Peyer's patch (tissue), 4 donors: ENCODE data around the gene ZC3H4. TPM values are rescaled to one million over a fixed set of nuclear protein-coding genes. Genes with fewer than 3 reads are reported as not detected.

Source experiments
- DNase-seq, 3 donors: peaks; one replicate each; pipeline ENCODE4 v3.0.0-alpha.2; 2017 to 2019
- H3K27ac ChIP-seq, 4 donors: fragments of 200-600 bp; sonication (generic); one replicate each; pipeline ENCODE4 v1.5.1; 2016 to 2019
- H3K27me3 ChIP-seq, 2 donors: fragments of 200-600 bp; sonication (generic); one replicate each; pipeline ENCODE4 v1.5.1; 2019
- H3K36me3 ChIP-seq, 3 donors: fragments of 200-600 bp; sonication (generic); one replicate each; pipeline ENCODE4 v1.5.1; 2016 to 2019
- H3K4me1 ChIP-seq, 4 donors: fragments of 200-600 bp; sonication (generic); one replicate each; pipeline ENCODE4 v1.5.1; 2016 to 2019
- H3K4me3 ChIP-seq, 4 donors: fragments of 200-600 bp; sonication (generic); 1 replicate in 3 of 4; 2 replicates in 1 of 4; pipeline ENCODE4 v1.5.1; 2016 to 2019; ENCODE audit warnings: mild to moderate bottlenecking in 1 of 4
- H3K9me3 ChIP-seq, 4 donors: fragments of 200-600 bp; sonication (generic); one replicate each; pipeline ENCODE4 v1.5.1; 2016 to 2019; ENCODE audit warnings: mild to moderate bottlenecking in 1 of 4
- POLR2A ChIP-seq, 2 donors: fragments of 450-650 bp; IDR thresholded peaks; one replicate each; pipeline ENCODE4 v1.5.1; 2017; ENCODE audit warnings: antibody characterized with exemption in 2 of 2, mild to moderate bottlenecking in 2 of 2, moderate library complexity in 2 of 2
- total RNA-seq, 4 donors: library from RNA; depleted of rRNA; stranded (reverse); fragments of >200 nt; gene quantifications; one replicate each; pipeline ENCODE4 v1.1.0, GENCODE V29; 2016
- TF ChIP-seq, protein P1 (sequence below), 6 experiments: fragments of 450-650 bp in 4 of 6; fragments of 200-600 bp in 2 of 6; sonication (generic) in 1 of 6; IDR thresholded peaks; one replicate each; pipeline ENCODE4 v1.5.1; 2017 to 2019; ENCODE audit warnings: antibody characterized with exemption in 6 of 6, mild to moderate bottlenecking in 3 of 6, moderate library complexity in 1 of 6

ZC3H4 gene
- total RNA-seq, 4 donors from 2014 or later, result 24.7 to 61.9 (median 42.4) TPM

DNA sequence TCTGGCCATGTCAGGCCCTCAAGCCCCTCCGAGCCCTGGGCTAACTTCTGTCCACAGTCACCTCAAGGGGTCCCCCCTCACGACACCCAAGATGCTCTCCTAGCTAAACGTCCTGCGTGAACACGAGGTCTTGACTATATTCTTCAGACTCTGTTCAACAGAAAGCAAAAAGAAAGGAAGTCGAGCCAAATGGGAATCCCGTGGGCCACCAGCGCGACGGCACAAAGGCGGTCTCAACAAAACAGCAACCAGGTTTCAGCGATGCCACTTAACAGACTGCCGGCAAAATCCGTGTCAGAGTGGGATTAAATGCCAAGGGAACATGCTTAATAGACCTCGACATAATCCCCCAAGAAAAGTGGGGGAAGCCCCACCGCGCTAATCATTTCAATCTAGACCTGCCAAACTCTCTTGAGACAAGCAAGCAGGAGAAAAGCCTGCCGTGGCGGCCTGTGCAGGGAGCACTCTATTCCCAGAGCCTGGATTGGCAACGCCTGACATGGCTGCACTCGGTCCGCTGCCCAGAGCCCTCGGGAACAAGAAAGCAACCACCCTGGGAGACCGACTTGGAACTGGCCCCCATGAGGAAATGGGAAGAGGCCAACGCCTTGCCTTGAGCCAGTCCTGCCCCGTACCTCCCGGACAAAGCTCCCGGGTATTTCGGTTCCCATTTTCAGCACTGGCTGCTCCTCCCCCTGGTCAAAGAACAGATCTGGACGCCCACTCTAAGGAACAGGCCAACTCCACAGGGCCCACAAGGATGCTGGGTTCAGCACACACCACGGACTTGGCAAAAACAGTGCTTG is 16.0 kb downstream of the ZC3H4 start:
- H3K4me3 ChIP-seq, result no peak overlapping the region

DNA sequence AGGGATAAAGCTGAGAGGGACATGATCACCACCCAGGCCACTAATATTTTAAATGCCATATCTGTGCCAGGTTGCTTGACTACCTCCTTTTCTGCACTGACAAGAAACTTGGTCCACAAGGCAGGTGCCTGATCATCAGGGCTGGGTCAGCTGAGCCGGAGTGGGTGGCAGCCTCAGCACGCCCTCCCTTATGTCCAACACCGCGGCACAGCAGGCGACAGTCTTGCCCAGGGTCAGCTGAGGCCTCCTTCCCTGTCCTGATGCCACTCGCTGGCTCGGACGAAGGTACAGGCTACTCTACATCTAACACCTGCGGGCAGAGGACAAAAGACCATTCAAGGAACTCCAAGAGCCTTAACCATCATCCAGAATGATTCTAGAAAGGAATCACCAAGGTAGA is 16.9 kb downstream of the ZC3H4 start:
- Histone ChIP-seq H3K27me3 (no peaks in the 10 kb centered on the region), H3K4me1 (peaks cover 11 to 48% (median 17%) of the 10 kb centered on the region in 4 donors), H3K4me3 (peak overlapping the region in 1 of 4 donors; percentile 27), H3K27ac (peak overlapping the region in 3 of 4 donors; percentile 87 to 98 (median 92)), H3K36me3 (peaks cover 0 to 25% (median 0%) of the 10 kb centered on the region in 3 donors), H3K9me3 (no peaks in the 10 kb centered on the region)
- DNase-seq, result peak in 2 of 3 donors; percentile 59 to 70
- TF ChIP-seq, protein P1, sequence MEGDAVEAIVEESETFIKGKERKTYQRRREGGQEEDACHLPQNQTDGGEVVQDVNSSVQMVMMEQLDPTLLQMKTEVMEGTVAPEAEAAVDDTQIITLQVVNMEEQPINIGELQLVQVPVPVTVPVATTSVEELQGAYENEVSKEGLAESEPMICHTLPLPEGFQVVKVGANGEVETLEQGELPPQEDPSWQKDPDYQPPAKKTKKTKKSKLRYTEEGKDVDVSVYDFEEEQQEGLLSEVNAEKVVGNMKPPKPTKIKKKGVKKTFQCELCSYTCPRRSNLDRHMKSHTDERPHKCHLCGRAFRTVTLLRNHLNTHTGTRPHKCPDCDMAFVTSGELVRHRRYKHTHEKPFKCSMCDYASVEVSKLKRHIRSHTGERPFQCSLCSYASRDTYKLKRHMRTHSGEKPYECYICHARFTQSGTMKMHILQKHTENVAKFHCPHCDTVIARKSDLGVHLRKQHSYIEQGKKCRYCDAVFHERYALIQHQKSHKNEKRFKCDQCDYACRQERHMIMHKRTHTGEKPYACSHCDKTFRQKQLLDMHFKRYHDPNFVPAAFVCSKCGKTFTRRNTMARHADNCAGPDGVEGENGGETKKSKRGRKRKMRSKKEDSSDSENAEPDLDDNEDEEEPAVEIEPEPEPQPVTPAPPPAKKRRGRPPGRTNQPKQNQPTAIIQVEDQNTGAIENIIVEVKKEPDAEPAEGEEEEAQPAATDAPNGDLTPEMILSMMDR (IDR thresholded peaks at IDR 0.05), result no peak
- no peak for TF ChIP-seq POLR2A (IDR thresholded peaks at IDR 0.05)

More for the DNA sequence above, 16.0 kb downstream of the ZC3H4 start:
- Histone ChIP-seq H3K27me3 (no peaks in the 10 kb centered on the region), H3K9me3 (no peaks in the 10 kb centered on the region), H3K36me3 (peaks cover 0 to 17% (median 0%) of the 10 kb centered on the region in 3 donors), H3K4me1 (peaks cover 11 to 53% (median 17%) of the 10 kb centered on the region in 4 donors), H3K27ac (peak overlapping the region; percentile 19 to 98 (median 90))
- TF ChIP-seq POLR2A (IDR thresholded peaks at IDR 0.05), result no peak
- no peak for DNase-seq

DNA sequence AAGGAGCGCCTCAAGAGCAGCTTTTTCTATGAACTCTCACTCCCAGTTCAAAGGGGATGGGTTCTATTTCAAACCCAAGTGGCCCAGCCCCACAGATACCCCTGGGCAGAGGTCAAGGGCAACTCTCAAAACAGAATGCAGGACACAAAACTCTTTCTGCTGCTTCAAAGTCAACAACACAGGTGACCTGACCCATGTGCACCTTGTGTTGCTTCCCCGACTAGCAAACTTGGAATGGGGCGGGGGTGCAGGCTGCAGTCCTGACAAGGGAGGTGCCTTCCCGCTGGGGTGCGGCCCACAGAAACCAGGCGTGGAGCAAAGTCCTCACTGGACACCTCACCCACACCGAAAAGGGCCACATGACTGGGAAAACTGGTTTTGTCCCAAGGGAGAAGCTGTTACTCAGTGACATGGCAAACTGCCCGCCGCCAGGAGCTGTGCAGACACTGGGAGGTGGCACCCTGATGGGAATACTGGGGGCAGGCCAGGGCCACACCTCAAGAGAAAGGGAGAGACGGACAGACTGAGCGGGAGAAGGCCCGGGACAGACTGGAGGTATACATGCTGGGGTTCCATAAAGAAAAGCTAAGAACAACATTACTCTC is 17.4 kb downstream of the ZC3H4 start:
- peak in 2 of 3 donors; percentile 95 to 97 for DNase-seq
- H3K4me1 ChIP-seq, result peaks cover 11 to 48% (median 17%) of the 10 kb centered on the region in 4 donors
- TF ChIP-seq, protein P1 (IDR thresholded peaks at IDR 0.05), result peak in 3 of 6 experiments; percentile 21 to 34 (median 26)
- peak; percentile 77 to 93 for TF ChIP-seq POLR2A (IDR thresholded peaks at IDR 0.05)
- H3K9me3 ChIP-seq, result no peaks in the 10 kb centered on the region
- no peaks in the 10 kb centered on the region for H3K27me3 ChIP-seq
- peak overlapping the region in 1 of 4 donors; percentile 27 for H3K4me3 ChIP-seq
- H3K36me3 ChIP-seq, result peaks cover 0 to 27% (median 0%) of the 10 kb centered on the region in 3 donors
- peak overlapping the region; percentile 75 to 98 (median 90) for H3K27ac ChIP-seq

DNA sequence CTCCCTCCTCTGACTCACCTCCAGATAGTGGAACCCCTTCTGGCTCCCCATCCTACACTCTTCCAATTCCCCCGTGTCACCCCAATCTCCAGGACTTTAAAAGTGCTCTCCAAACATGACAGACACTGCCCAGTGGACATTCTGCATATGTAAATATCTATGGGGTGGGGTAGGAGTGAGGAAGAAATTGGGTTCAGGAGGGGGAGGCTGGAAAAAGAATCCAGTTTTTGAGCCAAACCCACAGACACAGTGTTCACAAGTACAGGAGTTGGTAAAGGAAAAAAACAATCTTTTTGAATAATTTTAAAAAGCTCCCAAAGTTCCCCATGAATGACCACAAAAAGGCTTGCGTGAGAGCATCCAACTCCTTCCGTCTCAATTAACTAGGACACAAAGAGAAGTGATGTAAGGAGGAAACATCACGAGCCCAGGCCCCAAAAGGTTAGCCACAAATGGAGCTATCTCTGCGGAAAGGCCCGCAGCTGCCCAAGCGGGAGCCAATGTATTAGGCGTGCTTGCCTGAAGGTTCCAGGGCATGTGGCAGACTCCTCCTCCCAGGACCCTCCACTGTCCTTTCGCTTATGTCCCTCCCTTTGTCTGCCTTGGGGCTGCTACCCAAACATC is 18.0 kb downstream of the ZC3H4 start:
- Histone ChIP-seq H3K27me3 (no peaks in the 10 kb centered on the region), H3K9me3 (no peaks in the 10 kb centered on the region), H3K36me3 (peaks cover 0 to 27% (median 0%) of the 10 kb centered on the region in 3 donors), H3K4me1 (peaks cover 11 to 48% (median 17%) of the 10 kb centered on the region in 4 donors), H3K4me3 (peak overlapping the region in 2 of 4 donors; percentile 5 to 20), H3K27ac (peak overlapping the region; percentile 75 to 98 (median 90))
- TF ChIP-seq POLR2A (IDR thresholded peaks at IDR 0.05), result no peak
- TF ChIP-seq, protein P1 (IDR thresholded peaks at IDR 0.05), result no peak
- no peak for DNase-seq

DNA sequence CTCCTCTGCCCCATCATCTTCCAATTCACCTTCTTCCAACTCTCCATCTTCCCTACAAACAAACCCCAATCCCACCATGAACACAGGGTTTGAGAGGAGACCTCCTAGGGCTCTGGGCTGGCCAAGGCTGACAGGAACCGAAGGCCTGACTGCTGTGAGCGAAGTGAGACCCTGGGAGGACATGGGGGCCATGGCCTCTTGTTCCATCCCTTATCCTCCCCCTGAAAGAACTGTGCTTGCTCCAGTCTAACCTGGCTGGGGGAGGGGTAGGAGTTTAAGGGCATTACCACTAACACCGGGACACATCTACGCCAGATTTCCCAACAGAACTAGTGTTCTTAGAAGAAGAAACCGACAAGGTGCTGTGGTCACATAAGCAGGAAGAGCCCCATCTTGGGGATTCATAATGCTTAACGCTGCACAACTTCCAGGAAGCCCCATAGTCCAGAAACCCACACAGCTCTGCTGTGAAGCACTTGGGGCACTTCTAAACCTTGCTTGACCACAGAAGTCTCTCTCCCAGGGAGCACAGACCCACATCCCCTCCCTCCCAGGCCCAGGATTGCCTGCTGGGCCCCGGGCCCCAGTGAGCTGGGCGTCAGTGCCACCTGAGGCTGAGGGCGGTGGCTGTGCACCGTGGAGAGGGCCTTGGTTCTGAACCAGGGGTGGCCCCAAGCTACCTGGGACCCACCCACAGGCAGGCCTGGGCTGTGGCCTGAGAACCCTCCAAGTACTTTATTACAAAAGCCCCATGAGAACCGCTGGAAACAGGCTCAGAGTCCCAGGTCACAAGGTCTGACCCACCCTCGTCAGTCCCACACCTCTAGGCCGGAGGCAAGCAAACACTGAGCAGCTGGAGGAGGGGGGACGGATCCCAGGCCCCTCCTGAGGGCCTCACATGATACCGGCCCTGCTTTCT is 18.8 kb downstream of the ZC3H4 start:
- Histone ChIP-seq H3K9me3 (no peaks in the 10 kb centered on the region), H3K36me3 (peaks cover 0 to 35% (median 0%) of the 10 kb centered on the region in 3 donors), H3K27ac (peak overlapping the region; percentile 75 to 98 (median 90)), H3K27me3 (no peaks in the 10 kb centered on the region), H3K4me3 (peak overlapping the region in 2 of 4 donors; percentile 5 to 20), H3K4me1 (peaks cover 11 to 53% (median 17%) of the 10 kb centered on the region in 4 donors)
- TF ChIP-seq, protein P1 (IDR thresholded peaks at IDR 0.05), result no peak
- TF ChIP-seq POLR2A (IDR thresholded peaks at IDR 0.05), result peak in 1 of 2 donors; percentile 9
- DNase-seq, result peak in 2 of 3 donors; percentile 65 to 77
